HG02870 (cell line): Measurements from ENCODE around the gene CHP1.
"Not testable (repeated sequence)": the region's sequence is repeated elsewhere in the genome, so short reads cannot be mapped to it uniquely, and the experiment has no call there.

Experiments used
- ATAC-seq: cut with Tn5 transposase; IDR thresholded peaks from one replicate; pipeline ENCODE4 v1.9.1; 2021; ENCODE audit warnings: mild to moderate bottlenecking, moderate library complexity; ENCODE audit not compliant: unreplicated experiment

Gene CHP1

GRCh38 chr15:41289953-41290352 lies 58.9 kb downstream of the CHP1 start:
- no peak for ATAC-seq

GRCh38 chr15:41291065-41291631 lies 60.1 kb downstream of the CHP1 start:
- peak; percentile 70 for ATAC-seq

GRCh38 chr15:41292521-41292920 lies 61.5 kb downstream of the CHP1 start:
- ATAC-seq, result no peak

DNA sequence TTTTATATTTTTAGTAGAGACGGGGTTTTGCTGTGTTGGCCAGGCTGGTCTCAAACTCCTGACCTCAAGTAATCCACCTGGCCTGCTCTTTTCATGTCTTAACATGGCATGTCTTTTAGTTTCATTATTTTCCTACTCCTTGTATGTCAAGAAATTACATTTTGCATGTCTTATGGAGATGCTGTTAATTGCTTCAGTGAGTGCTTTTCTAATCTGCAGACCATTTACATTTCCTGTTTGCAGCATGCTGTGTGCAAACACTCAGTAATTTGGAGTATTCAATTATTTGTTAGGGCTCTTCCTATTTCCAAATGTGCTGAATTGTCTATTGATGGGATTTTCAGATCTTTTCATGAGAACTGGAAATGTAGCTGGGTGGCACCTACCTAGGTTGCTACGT lies 70.1 kb downstream of the CHP1 start:
- ATAC-seq, result not testable (repeated sequence)

DNA sequence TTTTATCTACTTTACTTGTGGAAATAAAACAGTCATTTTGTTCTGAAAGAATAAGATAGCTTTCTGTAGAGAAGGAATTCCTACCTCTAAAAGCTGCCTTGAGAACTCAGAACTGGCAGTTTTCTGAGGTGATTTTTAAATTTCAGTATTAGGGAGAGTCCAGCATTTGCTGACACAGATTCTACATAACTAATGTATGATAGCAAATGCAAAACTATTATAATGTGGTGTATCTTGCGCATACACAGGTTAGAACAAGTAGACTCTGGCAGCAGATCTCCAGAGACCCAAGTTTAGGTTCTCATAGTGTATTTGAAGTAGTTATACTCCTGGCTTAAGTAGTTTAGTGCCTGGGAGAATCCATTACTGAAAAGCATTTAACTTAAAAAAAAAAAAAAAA lies 70.5 kb downstream of the CHP1 start:
- no peak for ATAC-seq

DNA sequence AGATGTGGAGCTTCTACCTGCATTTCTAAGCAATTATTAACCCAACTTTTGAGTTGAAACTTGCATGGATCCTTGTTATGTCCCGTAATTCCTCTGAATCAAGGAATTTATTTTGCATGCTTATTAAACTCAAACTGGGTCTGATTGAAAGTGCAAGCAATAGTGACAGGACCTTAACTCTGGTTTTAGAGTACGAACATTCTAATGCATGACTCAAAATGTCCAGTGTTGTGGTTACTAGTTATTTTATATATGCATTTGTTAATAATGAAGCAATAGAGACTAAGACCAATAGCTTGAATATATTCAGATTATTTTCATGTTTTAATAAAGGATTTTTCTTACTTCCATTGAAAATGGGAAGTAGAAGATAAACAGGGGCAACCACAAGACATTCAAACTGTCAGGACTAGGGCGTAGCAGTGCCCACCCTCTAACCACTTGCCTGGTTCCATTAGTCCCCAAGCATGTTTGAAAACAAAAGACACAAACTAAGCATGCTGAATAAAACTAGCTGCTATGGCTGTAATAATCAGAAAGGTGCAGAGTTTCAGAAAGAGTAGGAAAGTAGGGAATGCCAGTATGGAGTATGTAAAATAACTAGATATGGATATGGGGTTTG lies 73.2 kb downstream of the CHP1 start:
- ATAC-seq, result no peak

GRCh38 chr15:41307679-41308078 lies 76.6 kb downstream of the CHP1 start:
- no peak for ATAC-seq

DNA sequence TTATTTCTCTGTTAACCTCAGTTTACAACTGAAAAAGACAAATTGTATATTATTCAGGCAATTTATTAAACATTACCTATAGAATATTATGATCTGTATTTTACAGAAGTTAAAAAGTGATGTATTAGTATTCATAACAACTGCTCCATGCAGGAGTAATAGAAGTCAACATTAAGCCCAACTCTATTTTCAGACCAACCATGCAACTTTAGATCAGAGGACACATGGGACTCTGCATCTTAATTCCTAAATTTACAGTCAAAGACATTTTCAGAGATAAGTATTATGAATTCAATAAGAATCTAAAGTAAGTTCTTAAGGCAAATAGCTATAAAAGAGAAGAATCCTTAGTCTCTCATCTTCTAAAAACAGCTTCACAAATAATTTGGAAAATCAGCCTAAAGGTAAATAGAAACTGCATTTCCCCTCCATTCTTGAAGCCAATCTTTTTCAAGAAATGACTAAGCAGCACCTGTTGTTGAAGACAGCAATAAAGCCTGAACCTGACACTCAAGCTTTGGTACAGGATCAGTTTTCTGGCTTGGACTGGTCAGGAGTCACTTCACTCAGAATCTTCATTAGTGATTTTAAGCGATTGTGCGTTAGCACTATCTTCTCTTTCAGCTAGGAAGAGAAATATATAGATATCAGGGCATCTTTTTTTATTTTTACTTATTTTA lies 78.3 kb downstream of the CHP1 start:
- no peak for ATAC-seq

DNA sequence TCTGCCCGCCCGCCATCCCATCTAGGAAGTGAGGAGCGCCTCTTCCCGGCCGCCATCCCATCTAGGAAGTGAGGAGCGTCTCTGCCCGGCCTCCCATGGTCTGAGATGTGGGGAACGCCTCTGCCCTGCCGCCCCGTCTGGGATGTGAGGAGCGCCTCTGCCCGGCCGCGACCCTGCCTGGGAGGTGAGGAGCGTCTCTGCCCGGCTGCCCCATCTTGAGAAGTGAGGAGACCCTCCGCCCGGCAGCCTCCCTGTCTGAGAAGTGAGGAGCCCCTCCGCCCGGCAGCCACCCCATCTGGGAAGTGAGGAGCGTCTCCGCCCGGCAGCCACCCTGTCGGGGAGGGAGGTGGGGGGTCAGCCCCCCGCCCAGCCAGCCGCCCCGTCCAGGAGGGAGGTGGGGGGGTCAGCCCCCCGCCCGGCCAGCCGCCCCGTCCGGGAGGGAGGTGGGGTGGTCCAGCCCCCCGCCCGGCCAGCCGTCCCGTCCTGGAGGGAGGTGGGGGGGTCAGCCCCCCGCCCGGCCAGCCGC lies 89.8 kb downstream of the CHP1 start:
- not testable (repeated sequence) for ATAC-seq

DNA sequence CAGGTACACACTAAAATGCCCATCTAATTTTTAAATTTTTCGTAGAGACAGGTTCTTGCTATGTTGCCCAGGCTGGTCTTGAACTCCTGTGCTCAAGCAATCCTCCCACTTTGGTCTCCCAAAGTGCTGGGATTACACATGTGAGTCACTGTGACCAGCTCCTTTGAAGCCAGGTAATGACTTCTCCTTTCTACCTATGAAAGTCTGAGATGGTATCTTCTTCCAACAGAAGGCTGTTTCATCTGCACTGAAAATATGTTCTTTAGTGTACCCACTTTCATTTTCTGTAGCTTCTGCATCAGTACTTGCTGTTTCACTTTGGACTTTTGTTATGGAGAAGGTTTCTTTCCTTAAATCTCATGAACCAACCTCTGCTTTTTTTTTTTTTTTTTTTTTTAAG lies 92.5 kb downstream of the CHP1 start:
- ATAC-seq, result no peak

- no peak for ATAC-seq
These were observed 100.2 kb downstream of the CHP1 start for GRCh38 chr15:41331281-41331680.
